SK-N-SH treated with all-trans-retinoic acid at 6 μM for 48 hours (cell line): ENCODE results near the gene FOXP4.

Experiments
- ATAC-seq: fragments of 200-7000 bp; cut with Tn5 transposase; 3 replicates; pipeline ENCODE4 v1.9.1; 2020; ENCODE audit warnings: mild to moderate bottlenecking, moderate library complexity
- ARNTL ChIP-seq: fragments of 450-650 bp; formaldehyde crosslinking; IDR thresholded peaks from 2 replicates; pipeline ENCODE4 v1.5.0; 2020; ENCODE audit warnings: low read depth, mild to moderate bottlenecking, moderate library complexity, borderline replicate concordance
- CREB5 ChIP-seq: fragments of 250-450 bp; sonication (Bioruptor Pico); IDR thresholded peaks from 2 replicates; pipeline ENCODE4 v1.5.1; 2020; ENCODE audit warnings: low read depth, mild to moderate bottlenecking, moderate library complexity
- CSDC2 ChIP-seq: fragments of 250-450 bp; sonication (Bioruptor Pico); IDR thresholded peaks from 2 replicates; pipeline ENCODE4 v1.5.0; 2020; ENCODE audit warnings: mild to moderate bottlenecking, moderate library complexity
- ESRRG ChIP-seq: fragments of 250-450 bp; sonication (Bioruptor Pico); IDR thresholded peaks from 2 replicates; pipeline ENCODE4 v1.6.1; 2021; ENCODE audit warnings: mild to moderate bottlenecking
- GLIS3 ChIP-seq: fragments of 250-450 bp; sonication (Bioruptor Pico); IDR thresholded peaks from 2 replicates; pipeline ENCODE4 v1.5.0; 2020; ENCODE audit warnings: mild to moderate bottlenecking, moderate library complexity
- ISL1 ChIP-seq: fragments of 250-450 bp; sonication (Bioruptor Pico); IDR thresholded peaks from 2 replicates; pipeline ENCODE4 v2.1.2; 2022; ENCODE audit warnings: mild to moderate bottlenecking, moderate library complexity
- OSR1 ChIP-seq: fragments of 250-450 bp; sonication (Bioruptor Pico); IDR thresholded peaks from 2 replicates; pipeline ENCODE4 v1.8.0; 2022; ENCODE audit warnings: moderate library complexity, mild to moderate bottlenecking, inconsistent platforms
- PATZ1 ChIP-seq: fragments of 250-450 bp; sonication (Bioruptor Pico); IDR thresholded peaks from 2 replicates; pipeline ENCODE4 v1.8.0; 2020; ENCODE audit warnings: mild to moderate bottlenecking, moderate library complexity, borderline replicate concordance
- PPARA ChIP-seq: fragments of 250-450 bp; sonication (Bioruptor Pico); IDR thresholded peaks from 2 replicates; pipeline ENCODE4 v1.5.0; 2020; ENCODE audit warnings: mild to moderate bottlenecking, borderline replicate concordance
- TOX ChIP-seq: fragments of 250-450 bp; sonication (Bioruptor Pico); IDR thresholded peaks from 2 replicates; pipeline ENCODE4 v1.8.0; 2021; ENCODE audit warnings: mild to moderate bottlenecking, moderate library complexity, borderline replicate concordance
- TSHZ2 ChIP-seq: fragments of 250-450 bp; sonication (Bioruptor Pico); IDR thresholded peaks from 2 replicates; pipeline ENCODE4 v1.5.0; 2020; ENCODE audit warnings: mild to moderate bottlenecking, moderate library complexity
- ZC3H10 ChIP-seq: fragments of 250-450 bp; sonication (Bioruptor Pico); IDR thresholded peaks from 2 replicates; pipeline ENCODE4 v1.5.1; 2021; ENCODE audit warnings: mild to moderate bottlenecking, moderate library complexity
- TF ChIP-seq, protein P1 (sequence below): fragments of 250-450 bp; sonication (Bioruptor Pico); IDR thresholded peaks from 2 replicates; pipeline ENCODE4 v1.5.1; 2021; ENCODE audit warnings: mild to moderate bottlenecking, moderate library complexity
- TF ChIP-seq, protein P2 (sequence below): fragments of 250-450 bp; sonication (Bioruptor Pico); IDR thresholded peaks from 2 replicates; pipeline ENCODE4 v1.8.0; 2021; ENCODE audit warnings: low read depth, mild to moderate bottlenecking, moderate library complexity, borderline replicate concordance

FOXP4 gene

GRCh38 chr6:41577356-41578216 is 31.4 kb downstream of the FOXP4 start:
- peak; percentile 9 for ATAC-seq
- TF ChIP-seq TSHZ2 (CRISPR knock-in tag), result no peak
- no peak for TF ChIP-seq ARNTL (CRISPR knock-in tag)
- no peak for TF ChIP-seq TOX (CRISPR knock-in tag)
- no peak for TF ChIP-seq ISL1 (CRISPR knock-in tag)
- TF ChIP-seq, protein P1, sequence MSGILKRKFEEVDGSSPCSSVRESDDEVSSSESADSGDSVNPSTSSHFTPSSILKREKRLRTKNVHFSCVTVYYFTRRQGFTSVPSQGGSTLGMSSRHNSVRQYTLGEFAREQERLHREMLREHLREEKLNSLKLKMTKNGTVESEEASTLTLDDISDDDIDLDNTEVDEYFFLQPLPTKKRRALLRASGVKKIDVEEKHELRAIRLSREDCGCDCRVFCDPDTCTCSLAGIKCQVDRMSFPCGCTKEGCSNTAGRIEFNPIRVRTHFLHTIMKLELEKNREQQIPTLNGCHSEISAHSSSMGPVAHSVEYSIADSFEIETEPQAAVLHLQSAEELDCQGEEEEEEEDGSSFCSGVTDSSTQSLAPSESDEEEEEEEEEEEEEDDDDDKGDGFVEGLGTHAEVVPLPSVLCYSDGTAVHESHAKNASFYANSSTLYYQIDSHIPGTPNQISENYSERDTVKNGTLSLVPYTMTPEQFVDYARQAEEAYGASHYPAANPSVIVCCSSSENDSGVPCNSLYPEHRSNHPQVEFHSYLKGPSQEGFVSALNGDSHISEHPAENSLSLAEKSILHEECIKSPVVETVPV, result no peak
- no peak for TF ChIP-seq OSR1 (CRISPR knock-in tag)
- no peak for TF ChIP-seq CREB5 (CRISPR knock-in tag)
- TF ChIP-seq CSDC2 (CRISPR knock-in tag), result no peak

DNA sequence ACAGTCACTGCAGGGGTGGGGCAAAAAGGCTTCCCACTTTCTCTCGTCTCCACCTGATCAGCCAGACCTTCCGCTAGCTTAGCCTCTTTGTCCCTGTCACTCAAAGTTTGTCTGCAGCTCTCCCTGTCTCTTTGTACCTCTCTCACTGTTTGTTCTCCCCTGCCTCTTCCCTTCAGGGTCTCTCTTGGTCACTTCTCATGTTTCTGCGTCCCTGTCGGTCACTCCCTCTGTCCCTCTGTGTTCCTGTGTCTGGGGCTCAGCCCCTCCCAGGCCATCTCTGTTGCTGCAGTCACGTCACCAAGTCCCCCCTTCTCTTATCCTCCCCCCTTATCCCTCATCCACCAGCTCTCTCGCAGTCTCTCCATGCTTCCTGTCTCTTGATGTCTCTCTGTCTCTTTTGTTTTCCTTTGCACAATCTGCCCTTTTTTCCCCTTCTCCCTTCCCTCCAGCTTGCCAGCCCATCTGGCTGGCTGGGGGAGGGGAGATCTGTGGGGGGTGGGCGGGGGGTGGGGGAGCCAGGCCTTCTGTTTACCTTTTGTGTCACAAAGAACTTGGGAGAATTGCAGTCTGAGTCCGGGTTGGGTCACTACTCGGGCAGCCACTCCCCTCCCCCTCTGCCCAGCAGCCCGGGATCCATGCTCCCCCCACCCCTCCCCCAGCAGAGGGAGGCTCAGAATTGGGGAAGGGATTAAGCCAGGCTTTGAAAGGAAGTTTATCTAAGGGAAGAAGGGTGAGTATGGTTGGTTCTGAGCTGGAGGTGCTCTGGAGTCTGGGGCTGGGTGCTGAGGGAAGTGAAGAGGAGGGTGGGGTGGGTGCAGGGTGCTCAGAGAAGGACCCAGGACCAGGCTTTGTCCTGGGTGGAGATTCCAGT is 32.3 kb downstream of the FOXP4 start:
- ATAC-seq, result peak; percentile 2; the same call in 2 of the 3 replicates
- no peak for TF ChIP-seq OSR1 (CRISPR knock-in tag)
- no peak for TF ChIP-seq PATZ1 (CRISPR knock-in tag)
- TF ChIP-seq ESRRG (CRISPR knock-in tag), result no peak
- TF ChIP-seq PPARA (CRISPR knock-in tag), result no peak
- TF ChIP-seq, protein P1, result no peak
- TF ChIP-seq, protein P2, sequence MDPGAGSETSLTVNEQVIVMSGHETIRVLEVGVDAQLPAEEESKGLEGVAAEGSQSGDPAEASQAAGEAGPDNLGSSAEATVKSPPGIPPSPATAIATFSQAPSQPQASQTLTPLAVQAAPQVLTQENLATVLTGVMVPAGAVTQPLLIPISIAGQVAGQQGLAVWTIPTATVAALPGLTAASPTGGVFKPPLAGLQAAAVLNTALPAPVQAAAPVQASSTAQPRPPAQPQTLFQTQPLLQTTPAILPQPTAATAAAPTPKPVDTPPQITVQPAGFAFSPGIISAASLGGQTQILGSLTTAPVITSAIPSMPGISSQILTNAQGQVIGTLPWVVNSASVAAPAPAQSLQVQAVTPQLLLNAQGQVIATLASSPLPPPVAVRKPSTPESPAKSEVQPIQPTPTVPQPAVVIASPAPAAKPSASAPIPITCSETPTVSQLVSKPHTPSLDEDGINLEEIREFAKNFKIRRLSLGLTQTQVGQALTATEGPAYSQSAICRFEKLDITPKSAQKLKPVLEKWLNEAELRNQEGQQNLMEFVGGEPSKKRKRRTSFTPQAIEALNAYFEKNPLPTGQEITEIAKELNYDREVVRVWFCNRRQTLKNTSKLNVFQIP, result no peak
- no peak for TF ChIP-seq ZC3H10

- no peak for ATAC-seq
- TF ChIP-seq PATZ1 (CRISPR knock-in tag) (no peak), OSR1 (CRISPR knock-in tag) (no peak), GLIS3 (CRISPR knock-in tag) (no peak)
Observed at GRCh38 chr6:41579088-41579610, 33.0 kb downstream of the FOXP4 start.
